Nephron progenitor cell (in vitro differentiated cells): ENCODE results near the gene UBE2V1.
A peak's percentile ranks its signal among the peaks of the same experiment; 100 is the strongest.

ENCODE experiments used
- DNase-seq: peaks from one replicate; pipeline ENCODE4 v3.0.0; 2021
- H3K27ac Mint-ChIP-seq: 2 replicates; pipeline ENCODE4 v1.8.0; 2021; ENCODE audit warnings: mild to moderate bottlenecking, moderate library complexity, mixed read lengths
- H3K27me3 Mint-ChIP-seq: 2 replicates; pipeline ENCODE4 v1.8.0; 2021; ENCODE audit warnings: mild to moderate bottlenecking, low read depth, mixed read lengths; ENCODE audit not compliant: poor library complexity
- H3K36me3 Mint-ChIP-seq: 2 replicates; pipeline ENCODE4 v1.8.0; 2021; ENCODE audit warnings: low read depth, mixed read lengths
- H3K4me1 Mint-ChIP-seq: 2 replicates; pipeline ENCODE4 v1.8.0; 2021; ENCODE audit warnings: mixed read lengths
- H3K4me3 Mint-ChIP-seq: 2 replicates; pipeline ENCODE4 v1.8.0; 2021; ENCODE audit warnings: mild to moderate bottlenecking, moderate library complexity, mixed read lengths
- H3K9me3 Mint-ChIP-seq: 2 replicates; pipeline ENCODE4 v1.8.0; 2021; ENCODE audit warnings: mild to moderate bottlenecking, moderate library complexity, mixed read lengths
- TF ChIP-seq, protein P1 (sequence below): fragments of 200-600 bp; sonication (generic); IDR thresholded peaks from 2 replicates; pipeline ENCODE4 v1.5.0; 2021; ENCODE audit warnings: antibody characterized with exemption

The UBE2V1 gene

DNA sequence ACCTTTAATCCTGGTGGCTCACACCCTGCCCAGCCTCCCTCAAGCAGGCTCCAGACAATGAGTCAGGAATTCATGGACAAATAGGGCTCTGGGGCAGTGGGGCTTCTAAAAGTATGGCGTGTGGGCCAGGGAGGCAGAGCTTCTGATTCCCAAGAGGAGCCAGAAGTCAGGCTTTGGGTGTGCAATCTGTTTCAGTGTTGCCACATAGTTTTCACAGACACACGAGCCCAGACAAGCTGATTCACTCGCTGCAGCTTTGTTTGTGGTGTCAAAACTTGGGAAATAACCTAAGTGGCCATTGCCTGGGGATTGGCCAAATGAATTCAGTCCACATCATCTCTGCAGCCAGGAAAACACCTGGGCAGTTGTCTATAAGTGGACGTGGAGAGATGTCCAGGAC is 31.4 kb upstream of the UBE2V1 start:
- Mint-ChIP-seq H3K36me3 (peaks cover 19% of the 10 kb centered on the region), H3K27ac (no peak overlapping the region)
- DNase-seq: no peak

DNA sequence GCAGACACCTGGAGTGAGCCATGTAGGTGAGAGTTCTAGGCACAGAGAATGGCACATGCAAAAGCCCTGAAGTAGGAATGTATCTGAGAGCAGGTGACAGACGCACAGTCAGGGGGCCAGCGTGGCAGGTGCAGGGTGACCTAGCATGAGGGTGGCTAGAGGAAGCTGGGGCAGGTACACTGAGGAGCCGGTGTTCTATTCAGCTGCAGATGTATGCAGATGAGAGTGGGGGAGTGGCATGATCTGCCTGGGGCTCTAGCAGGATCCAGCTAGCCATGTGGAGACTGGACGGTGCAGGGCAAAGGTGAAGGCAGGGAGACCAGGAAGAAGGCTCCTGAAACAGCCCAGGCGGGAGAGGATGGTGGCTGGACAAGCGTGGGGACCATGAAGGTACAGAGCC is 29.9 kb upstream of the UBE2V1 start:
- Mint-ChIP-seq H3K4me3 (no peak overlapping the region), H3K27me3 (no peaks in the 10 kb centered on the region), H3K36me3 (peaks cover 19% of the 10 kb centered on the region), H3K4me1 (peaks cover 53% of the 10 kb centered on the region), H3K9me3 (no peaks in the 10 kb centered on the region), H3K27ac (peak overlapping the region; percentile 78)
- TF ChIP-seq, protein P1, sequence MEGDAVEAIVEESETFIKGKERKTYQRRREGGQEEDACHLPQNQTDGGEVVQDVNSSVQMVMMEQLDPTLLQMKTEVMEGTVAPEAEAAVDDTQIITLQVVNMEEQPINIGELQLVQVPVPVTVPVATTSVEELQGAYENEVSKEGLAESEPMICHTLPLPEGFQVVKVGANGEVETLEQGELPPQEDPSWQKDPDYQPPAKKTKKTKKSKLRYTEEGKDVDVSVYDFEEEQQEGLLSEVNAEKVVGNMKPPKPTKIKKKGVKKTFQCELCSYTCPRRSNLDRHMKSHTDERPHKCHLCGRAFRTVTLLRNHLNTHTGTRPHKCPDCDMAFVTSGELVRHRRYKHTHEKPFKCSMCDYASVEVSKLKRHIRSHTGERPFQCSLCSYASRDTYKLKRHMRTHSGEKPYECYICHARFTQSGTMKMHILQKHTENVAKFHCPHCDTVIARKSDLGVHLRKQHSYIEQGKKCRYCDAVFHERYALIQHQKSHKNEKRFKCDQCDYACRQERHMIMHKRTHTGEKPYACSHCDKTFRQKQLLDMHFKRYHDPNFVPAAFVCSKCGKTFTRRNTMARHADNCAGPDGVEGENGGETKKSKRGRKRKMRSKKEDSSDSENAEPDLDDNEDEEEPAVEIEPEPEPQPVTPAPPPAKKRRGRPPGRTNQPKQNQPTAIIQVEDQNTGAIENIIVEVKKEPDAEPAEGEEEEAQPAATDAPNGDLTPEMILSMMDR: no peak
- no peak for DNase-seq

More for the DNA sequence above, 31.4 kb upstream of the UBE2V1 start:
- no peaks in the 10 kb centered on the region for H3K9me3 Mint-ChIP-seq
- no peak overlapping the region for H3K4me3 Mint-ChIP-seq
- no peaks in the 10 kb centered on the region for H3K27me3 Mint-ChIP-seq
- peaks cover 42% of the 10 kb centered on the region for H3K4me1 Mint-ChIP-seq
- TF ChIP-seq, protein P1: no peak

DNA sequence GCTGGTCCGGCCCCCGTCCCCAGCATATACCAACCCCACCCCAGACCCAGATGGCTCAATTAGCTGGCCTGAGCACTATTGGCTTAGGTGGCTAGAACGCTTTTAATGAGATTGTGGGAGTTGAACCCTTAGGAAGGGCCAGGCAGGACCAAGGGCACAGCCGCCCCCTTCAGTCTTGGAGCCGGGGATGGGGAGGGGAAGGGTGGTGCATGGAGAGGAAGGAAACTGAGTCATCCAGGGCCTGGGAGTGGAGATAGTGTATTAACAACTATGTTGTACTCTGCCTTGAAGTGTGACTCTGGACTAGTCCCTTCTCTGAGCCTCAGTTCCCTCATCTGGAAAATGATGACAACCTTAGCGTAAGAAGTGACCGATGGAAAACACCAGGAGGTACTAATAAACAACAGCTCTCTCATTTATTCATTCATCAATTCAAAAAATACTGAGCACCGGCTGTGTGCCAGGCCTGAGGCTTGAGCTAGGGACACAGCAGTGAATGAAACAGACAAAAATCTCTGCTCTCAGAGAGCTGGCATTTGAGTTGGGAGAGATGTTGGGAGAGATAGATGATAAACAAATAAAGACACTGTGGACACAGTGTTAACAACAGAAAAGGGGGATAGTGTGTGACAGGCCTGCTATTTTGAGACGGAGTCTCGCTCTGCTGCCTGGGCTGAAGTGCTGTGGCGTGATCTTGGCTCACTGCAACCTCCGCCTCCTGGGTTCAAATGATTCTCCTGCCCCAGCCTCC is 29.0 kb upstream of the UBE2V1 start:
- TF ChIP-seq, protein P1: no peak
- H3K4me1 Mint-ChIP-seq: peaks cover 52% of the 10 kb centered on the region
- H3K27me3 Mint-ChIP-seq: no peaks in the 10 kb centered on the region
- no peaks in the 10 kb centered on the region for H3K9me3 Mint-ChIP-seq
- H3K27ac Mint-ChIP-seq: no peak overlapping the region
- DNase-seq: no peak
- peaks cover 25% of the 10 kb centered on the region for H3K36me3 Mint-ChIP-seq
- H3K4me3 Mint-ChIP-seq: no peak overlapping the region

DNA sequence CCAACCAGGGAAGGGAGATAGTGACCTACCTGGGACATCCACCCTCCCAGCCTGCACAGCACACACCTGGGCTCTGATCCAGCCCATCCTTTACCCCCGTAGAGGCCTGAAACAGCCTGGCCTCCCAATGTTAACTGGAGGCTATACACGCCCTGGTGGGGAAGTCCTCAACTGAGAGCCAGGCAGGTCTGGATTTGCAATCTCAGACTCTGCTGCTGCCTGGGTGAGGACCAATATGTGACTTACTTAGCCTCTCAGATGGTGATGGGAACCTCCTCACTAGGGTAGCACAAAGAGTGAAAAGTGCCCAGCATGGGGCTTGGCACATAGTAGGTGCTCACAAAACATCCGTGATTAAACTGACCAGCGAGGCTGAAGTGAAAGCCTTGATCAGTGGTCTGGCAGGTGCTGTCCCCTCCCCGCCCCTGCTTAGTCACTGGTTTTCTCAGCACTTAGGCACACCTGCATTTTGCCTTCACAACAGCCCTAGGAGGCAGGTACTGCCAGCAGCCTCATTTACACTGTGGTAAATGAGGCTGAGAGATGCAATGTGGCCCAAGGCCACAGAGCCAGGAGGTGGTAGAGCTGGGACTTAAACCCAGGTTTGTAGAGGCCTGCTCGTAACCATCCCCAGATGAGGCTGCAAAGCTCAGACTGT is 28.2 kb upstream of the UBE2V1 start:
- Mint-ChIP-seq H3K36me3 (peaks cover 27% of the 10 kb centered on the region), H3K9me3 (no peaks in the 10 kb centered on the region), H3K4me3 (no peak overlapping the region), H3K27ac (no peak overlapping the region), H3K27me3 (no peaks in the 10 kb centered on the region), H3K4me1 (peaks cover 43% of the 10 kb centered on the region)
- TF ChIP-seq, protein P1: no peak
- no peak for DNase-seq

DNA sequence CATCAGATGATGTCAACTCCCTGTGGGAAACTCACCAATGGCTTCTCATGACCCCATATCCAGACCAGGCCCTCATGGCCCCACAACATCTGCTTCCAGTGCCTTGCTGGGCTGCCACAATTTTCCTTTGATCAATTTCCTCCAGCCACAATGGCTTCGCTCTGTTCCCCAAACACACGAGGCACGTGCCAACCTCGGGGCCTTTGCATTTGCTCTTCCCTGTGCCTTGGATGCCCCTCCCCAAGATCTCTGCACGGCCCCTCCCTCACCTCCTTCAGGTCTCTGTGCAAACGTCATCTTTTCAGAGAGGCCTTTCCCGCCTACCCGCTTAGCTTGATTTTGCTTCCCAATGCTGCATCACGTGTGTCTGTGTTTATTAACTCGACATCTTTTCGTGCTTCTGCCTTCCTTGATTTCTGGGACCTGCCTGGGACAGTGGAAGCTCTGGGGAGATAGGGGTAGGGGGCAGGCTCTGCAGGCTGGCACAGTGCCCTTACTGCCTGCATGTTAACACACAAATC is 27.4 kb upstream of the UBE2V1 start:
- Mint-ChIP-seq H3K9me3 (no peaks in the 10 kb centered on the region), H3K4me1 (peaks cover 39% of the 10 kb centered on the region), H3K36me3 (peaks cover 33% of the 10 kb centered on the region), H3K27ac (peak overlapping the region; percentile 36), H3K27me3 (no peaks in the 10 kb centered on the region), H3K4me3 (peak overlapping the region; percentile 5)
- no peak for DNase-seq
- TF ChIP-seq, protein P1: no peak
